GM21526 (cell line): ENCODE measurements around the gene FREM1.
"Not testable (repeated sequence)": the region's sequence is repeated elsewhere in the genome, so short reads cannot be mapped to it uniquely, and the experiment has no call there.

Experiments
- ATAC-seq: cut with Tn5 transposase; IDR thresholded peaks from one replicate; pipeline ENCODE4 v1.9.1; 2021; ENCODE audit warnings: moderate library complexity; ENCODE audit not compliant: unreplicated experiment, low FRiP score

Gene FREM1, protein sequence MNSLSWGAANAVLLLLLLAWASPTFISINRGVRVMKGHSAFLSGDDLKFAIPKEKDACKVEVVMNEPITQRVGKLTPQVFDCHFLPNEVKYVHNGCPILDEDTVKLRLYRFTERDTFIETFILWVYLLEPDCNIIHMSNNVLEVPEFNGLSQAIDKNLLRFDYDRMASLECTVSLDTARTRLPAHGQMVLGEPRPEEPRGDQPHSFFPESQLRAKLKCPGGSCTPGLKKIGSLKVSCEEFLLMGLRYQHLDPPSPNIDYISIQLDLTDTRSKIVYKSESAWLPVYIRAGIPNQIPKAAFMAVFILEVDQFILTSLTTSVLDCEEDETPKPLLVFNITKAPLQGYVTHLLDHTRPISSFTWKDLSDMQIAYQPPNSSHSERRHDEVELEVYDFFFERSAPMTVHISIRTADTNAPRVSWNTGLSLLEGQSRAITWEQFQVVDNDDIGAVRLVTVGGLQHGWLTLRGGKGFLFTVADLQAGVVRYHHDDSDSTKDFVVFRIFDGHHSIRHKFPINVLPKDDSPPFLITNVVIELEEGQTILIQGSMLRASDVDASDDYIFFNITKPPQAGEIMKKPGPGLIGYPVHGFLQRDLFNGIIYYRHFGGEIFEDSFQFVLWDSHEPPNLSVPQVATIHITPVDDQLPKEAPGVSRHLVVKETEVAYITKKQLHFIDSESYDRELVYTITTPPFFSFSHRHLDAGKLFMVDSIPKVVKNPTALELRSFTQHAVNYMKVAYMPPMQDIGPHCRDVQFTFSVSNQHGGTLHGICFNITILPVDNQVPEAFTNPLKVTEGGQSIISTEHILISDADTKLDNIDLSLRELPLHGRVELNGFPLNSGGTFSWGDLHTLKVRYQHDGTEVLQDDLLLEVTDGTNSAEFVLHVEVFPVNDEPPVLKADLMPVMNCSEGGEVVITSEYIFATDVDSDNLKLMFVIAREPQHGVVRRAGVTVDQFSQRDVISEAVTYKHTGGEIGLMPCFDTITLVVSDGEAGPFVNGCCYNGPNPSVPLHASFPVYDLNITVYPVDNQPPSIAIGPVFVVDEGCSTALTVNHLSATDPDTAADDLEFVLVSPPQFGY (N-terminal part only)

DNA sequence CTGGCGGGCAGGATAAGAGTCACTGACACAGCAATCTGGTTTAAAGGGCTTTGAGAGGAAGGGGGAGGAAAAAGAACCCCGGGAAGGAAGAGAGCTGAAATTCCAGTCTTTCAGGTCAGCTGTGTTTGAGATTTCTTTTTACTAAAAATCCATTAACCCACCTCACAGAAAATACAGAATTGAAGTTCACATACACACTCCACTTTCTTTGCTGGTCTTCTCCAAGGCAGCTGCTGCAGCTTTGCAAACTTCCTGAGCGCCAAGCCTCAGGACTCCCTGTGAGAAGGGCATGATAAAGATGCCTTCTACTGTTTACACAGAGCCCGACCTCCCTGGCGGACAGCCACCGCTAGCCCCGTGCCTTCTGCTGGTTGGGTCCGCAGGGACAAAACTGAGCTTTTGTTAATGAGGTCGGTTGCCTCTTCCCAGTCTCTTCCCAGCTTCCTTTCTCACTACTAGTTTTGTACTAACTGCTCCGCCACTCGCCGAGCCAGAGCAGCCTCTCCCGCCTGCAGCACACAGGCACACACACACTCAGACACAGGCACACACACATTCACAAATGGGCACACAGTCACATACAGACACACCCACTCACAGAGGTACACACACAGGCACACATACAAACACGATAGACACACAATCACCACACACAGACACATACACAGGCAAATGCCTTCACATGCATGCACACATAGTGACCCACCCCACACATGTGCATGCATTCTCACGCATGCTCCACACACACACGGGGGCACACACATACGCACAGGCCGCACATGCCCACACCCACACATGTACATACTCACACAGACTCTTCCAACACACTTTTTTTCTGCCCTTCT lies at the start of gene FREM1:
Gene FREM1 (minus strand): TSS at position 468 of the 845 bp plus-strand sequence. CDS start 41,451 bp downstream, outside the sequence.
- ATAC-seq, result no peak

GRCh38 chr9:14958989-14959388 lies 48.8 kb upstream of the FREM1 start:
- ATAC-seq, result no peak

GRCh38 chr9:14957109-14957508 lies 46.9 kb upstream of the FREM1 start:
- ATAC-seq, result no peak

- no peak for ATAC-seq
Observed at GRCh38 chr9:14956208-14956607, 46.0 kb upstream of the FREM1 start.

GRCh38 chr9:14945351-14945750 lies 35.1 kb upstream of the FREM1 start:
- ATAC-seq, result no peak

- no peak for ATAC-seq
Observed at GRCh38 chr9:14941501-14942405, 31.5 kb upstream of the FREM1 start.

GRCh38 chr9:14939378-14939777 lies 29.1 kb upstream of the FREM1 start:
- no peak for ATAC-seq

DNA sequence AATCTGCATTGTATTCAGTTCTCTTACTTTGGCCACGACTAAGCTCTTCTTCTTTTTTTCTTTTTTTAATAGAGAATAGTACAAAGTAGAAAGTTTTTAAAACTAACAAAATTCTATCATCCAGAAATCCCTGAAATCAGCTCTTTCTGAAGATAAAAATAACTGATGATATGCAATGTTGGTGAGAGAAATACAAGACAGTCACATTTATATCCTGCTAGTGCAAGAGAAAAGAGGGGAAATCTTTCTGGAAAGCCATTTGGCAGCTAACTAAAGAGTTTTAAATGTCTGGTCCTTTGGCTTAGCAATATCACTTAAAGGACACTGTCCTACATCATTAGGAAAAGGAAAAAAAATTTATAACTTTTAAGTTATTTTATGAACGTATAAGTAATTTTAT lies 27.0 kb upstream of the FREM1 start:
- ATAC-seq, result no peak

DNA sequence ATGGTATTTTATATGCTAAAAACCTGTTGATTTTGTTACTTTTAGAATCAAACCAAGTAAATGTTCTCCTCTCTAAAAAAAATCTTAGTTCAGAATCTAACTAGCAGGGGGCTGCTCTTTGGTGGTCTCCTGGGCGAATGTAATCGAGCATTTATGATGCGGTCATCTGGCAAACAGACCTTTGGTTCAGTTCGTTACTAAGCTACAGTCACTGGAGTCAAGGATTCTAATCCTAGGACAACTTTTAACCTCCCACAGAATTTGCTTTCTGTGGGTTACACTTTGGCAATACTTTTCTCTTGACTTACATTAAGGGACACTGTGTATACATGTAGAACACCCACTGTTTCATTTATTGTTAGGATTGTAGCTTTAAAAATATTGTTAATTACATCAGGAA lies 26.3 kb upstream of the FREM1 start:
- ATAC-seq, result no peak

GRCh38 chr9:14935964-14936363 lies 25.7 kb upstream of the FREM1 start:
- ATAC-seq, result no peak

DNA sequence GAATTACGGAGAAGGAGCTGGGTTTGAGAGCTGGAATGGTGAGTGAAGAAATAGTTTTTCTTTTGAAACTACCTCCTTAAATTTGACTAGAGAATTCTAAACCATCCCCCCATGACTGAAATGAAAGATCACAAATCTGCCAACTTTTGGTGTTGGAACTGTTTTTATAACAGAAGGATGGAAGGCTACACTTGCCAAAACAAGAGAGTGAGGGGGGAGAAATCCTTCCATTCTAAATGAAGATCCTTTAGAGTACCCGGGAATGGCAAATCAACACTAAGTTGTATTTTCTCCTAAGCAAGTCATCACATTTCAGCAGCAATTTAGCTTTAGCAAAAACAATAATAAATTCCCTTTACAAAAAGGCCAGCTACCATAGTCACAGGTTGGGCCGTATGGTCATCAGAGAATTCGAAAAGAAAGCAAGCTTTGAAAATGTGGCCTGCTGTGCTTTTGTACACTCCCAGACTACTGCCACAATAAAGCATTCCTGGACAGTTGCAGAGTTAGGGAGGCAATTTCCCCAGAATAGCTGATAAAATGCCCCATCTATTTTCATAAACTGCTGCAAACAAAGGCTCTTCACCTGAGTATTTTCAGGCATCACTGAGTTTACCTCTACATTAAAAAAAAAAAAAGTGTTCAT lies 25.0 kb upstream of the FREM1 start:
- ATAC-seq, result no peak

- ATAC-seq, result no peak
Observed at GRCh38 chr9:14932641-14933040, 22.4 kb upstream of the FREM1 start.

GRCh38 chr9:14932231-14932630 lies 22.0 kb upstream of the FREM1 start:
- ATAC-seq, result no peak

GRCh38 chr9:14926941-14927624 lies 16.9 kb upstream of the FREM1 start:
- ATAC-seq, result no peak

- ATAC-seq, result no peak
Observed at GRCh38 chr9:14924230-14925219, 14.3 kb upstream of the FREM1 start.

GRCh38 chr9:14923701-14924100 lies 13.5 kb upstream of the FREM1 start:
- no peak for ATAC-seq

- not testable (repeated sequence) for ATAC-seq
Observed at GRCh38 chr9:14920805-14921204, 10.6 kb upstream of the FREM1 start.
